Activated CD4-positive, alpha-beta T cell treated with anti-CD3 and anti-CD28 coated beads, Interleukin-2, amount 50 U/mL, for 16 hours (primary cell): ENCODE results near the gene ENG.

Experiments used
- DNase-seq: peaks from one replicate; pipeline ENCODE4 v3.0.0-alpha.2; 2020

ENG gene

DNA sequence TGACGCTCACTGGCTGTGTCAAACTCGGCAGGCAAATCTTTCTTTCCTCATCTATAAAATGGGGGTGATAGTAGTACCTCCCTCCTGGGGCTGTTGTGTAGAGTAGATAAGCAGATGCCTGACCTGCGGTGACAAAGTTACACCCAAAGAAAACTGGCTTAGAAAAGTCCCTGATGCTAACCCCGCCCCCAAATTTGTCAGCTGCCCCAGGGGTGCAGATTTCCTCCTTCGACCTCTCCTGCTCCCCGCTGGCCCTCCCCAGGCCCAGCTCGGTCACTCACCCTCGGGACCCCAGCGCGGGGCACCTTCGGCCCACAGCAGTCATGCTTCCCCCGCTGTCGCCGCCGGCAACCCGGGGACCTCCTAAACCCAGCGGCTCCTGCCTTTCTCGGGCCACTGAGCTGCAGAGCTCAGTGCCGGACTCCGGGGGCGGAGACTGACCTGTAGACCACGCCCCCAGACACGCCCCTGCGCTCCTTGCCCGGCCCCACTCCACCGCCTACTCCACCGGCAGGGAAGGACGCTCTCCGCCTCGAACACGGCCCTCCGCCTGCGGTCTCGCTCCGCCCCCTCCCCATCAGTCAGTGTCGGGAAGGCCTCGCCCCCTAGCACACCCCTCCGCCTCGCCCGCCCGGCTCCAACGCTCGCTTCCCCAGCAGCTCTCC, 83.4 kb downstream of the ENG start:
- peak; percentile 99 for DNase-seq

DNA sequence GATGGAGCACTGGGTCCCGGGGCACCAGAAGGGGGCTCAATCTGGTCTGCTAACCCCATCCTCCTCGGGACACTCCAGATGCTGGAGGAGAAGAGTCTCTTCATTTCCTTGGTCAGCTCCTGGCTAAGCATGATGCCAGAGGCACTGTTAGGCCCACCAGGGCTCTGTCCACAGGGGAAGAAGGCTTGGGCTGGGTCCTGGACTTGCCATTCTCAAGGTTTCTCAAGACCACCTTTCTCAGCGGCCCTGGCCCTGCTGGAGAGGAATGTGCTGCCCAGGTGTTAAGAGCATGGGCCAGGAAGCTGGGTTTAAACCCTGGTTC, 83.9 kb downstream of the ENG start:
- no peak for DNase-seq

DNA sequence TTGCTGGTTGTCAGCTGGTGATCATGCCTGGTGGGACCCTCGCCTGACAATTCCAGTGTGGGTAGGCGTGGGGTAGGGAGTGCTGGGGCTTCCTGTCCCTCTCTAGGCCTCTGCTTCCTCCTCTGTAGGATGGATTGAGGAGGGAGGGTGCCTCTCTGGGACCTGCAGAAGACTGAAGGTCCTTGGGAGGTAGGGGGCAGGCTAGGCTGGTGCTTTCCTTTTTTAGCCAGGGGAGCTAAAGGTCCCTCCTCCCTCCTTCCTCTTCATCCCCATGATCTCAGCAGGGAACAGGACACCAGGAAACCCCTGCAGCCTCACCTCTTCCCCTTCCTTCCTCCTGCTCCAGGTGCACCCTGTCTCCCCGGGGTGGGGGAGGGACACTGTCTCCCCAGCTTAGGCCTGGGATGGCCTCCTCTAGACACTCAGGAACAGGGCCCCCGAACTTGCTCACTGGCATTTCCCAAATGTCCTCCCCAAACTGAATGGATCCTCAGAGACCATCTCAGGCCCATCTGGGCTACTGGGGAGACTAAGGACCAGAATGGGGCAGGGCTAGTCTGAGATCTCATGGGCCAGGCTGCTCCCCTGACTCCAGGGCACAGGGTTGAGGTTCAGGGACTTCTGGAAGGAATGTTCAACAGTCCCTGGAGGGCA, 84.4 kb downstream of the ENG start:
- DNase-seq = no peak

DNA sequence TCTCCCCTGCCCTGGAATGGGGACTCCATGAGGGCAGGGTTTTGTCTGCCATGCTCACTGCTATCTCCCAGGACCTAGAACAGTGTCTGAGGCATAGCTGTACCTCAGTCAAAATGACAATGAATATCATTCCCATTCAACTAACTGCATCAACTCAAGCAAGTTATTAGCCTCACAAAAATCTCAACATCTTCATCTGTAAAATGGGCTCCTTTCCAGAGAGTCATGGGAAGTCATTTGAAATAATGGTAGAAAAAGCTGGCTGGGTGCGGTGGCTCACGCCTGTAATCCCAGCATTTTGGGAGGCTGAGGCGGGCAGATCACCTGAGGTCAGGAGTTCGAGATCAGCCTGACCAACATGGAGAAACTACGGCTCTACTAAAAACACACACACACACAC, 85.4 kb downstream of the ENG start:
- DNase-seq = no peak

DNA sequence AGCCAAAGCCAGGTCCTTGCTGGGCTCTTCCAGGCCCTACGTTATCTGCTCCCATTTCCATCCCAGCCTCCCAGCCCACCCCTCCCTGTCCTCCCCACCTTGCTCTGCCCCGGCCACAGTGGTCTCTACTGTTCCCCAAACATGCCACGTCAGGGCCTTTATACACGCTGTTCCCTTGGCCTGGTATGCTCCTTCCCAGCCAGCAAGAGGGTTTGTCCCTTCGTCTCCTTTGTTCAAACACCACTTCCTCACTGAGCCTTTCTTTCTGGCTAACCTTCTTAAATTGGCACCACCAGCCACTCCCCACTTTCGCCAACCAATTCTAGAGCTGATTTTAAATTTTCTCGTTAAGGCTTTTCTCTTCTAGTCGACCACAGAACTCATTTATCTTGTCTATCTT, 85.8 kb downstream of the ENG start:
- no peak for DNase-seq

DNA sequence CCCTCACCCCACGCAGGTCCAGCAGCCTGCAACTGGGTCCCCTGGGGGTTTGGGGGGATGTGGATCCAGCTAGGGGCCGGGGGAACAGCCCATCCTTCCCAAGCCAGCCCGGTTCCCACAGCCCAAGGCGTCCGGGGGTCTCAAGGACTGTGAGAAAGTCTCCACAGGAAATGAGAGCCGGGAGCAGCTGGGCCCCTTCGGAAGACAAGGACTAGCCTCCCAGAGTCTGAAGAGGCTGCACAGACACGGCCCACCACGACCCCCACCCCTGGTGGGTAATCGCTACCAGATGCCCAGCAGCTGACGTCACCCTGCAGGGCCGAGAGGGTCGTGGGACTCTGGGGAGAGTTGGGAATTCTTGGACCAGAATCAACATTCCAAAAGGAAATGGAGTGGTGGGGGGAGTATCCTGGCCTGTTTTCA, 86.5 kb downstream of the ENG start:
- DNase-seq = no peak

DNA sequence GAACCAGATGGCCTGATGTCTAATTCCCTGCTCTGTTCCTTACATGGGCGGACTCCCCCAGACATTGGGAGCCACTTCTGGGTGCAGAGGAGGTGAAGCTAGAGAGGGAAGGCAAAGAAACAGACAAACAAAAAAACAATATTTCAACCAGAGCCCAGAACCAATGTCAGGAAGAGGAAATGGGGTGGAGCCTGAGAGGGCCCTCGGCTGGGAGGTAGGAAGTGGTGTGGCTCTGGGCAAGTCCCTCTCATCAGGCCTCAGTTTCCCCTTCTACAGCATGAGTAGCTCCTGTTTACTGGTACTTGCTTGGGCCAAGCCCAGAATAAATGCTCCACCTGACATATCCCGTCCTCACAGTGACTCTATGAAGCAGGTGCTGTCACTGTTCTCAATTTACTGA, 87.0 kb downstream of the ENG start:
- DNase-seq = no peak

DNA sequence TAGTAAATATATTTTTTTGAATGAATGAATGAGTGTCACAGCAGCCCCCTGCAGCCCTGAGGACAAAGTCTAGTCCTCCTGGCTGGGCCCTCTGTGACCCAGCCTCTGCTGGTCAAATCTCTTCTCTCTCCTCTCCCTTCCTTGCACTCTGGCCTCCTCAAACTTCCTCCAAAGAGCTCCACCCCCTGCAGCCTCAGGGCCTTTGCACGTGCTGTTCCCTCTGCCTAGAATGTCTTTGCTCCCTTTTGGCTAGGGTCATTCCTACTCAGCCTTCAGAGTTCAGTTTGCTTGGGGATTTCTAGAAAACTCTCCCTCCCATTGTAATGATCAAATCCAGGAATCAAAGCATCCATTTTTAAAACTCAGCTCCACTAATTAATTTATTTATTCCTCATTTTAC, 89.0 kb downstream of the ENG start:
- DNase-seq = no peak
